ENCODE results near the gene LRRK1. TPM values are rescaled to one million over a fixed set of nuclear protein-coding genes. Genes with fewer than 3 reads are reported as not detected.

The LRRK1 gene
- polyA plus RNA-seq, 12 donors: 3.9 to 12.8 (median 5.7) TPM; not detected in 1

GRCh38 chr15:100975043-100975442 is 55.9 kb downstream of the LRRK1 start:
- DNase-seq: no peak

DNA sequence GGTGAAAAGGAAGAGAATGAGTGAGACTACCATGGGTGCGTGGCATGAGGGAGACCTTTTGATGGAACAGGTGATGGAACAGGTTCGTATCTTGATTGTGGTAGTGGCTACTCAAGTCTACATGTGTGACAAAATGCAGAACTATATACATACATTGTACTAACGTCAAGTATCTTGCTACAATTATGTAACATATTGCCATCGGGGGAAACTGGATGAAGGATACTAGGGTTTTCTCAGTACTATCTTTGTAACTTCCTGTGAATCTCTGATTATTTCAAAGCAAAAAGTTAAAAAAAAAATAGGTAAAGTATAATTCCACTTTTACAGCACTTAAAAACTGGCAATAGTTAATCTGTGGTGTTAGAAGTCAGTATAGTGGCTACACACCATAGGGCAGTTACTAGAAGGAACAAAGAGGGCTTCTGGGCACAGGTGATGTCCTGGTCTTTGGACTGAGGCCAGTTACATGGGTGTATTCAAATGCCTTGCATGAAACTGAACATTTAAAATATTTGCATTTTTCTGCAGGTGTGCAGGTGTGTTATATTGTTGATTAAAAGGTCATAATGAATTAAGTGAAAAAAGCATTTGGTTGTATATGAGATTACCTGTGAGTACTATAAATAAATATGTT is 61.4 kb downstream of the LRRK1 start:
- no peak for DNase-seq

DNA sequence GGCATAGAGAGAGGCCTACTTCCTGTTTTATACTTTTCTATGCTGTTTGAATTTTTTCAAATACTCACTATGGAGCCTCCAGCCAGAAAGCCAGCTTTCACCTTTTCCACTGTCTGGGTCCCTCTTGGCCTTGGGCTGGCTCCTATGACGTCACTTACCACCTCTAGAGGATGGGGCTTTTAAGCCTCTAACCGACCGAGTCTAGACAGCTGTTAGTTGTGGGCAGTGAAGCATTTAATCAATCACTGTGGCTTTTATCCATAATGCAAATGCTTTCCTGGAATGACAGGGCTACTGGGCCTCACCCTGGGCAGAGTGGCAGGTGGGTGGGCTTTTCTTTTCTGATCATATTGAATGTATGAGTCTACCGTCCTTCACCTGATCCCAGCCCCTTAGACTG is 61.9 kb downstream of the LRRK1 start:
- no peak for DNase-seq

DNA sequence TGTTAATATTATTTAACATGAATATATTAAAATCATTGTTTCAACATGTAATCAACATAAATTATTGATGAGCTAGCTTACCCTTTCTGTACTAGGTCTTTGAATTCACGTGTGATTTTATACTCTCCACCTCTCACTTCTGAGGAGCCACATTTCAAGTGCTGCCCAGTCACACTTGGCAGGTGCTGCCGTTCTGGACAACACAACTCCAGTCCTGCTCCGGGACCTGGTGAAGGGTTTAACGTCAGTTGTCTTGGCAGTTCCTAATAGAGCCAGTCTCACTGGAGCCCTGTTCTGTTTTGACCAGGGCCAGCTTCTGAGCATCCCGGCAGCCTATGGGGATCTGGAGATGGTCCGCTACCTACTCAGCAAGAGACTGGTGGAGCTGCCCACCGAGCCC is 64.1 kb downstream of the LRRK1 start:
- DNase-seq: no peak

- DNase-seq: no peak
Measured at GRCh38 chr15:100985401-100985800, 66.2 kb downstream of the LRRK1 start.

GRCh38 chr15:100986158-100986896 is 67.2 kb downstream of the LRRK1 start:
- DNase-seq: no peak

GRCh38 chr15:100987143-100987542 is 68.0 kb downstream of the LRRK1 start:
- DNase-seq: no peak

- DNase-seq: no peak
Measured at GRCh38 chr15:100988297-100988696, 69.1 kb downstream of the LRRK1 start.

GRCh38 chr15:100988857-100989256 is 69.7 kb downstream of the LRRK1 start:
- no peak for DNase-seq

DNA sequence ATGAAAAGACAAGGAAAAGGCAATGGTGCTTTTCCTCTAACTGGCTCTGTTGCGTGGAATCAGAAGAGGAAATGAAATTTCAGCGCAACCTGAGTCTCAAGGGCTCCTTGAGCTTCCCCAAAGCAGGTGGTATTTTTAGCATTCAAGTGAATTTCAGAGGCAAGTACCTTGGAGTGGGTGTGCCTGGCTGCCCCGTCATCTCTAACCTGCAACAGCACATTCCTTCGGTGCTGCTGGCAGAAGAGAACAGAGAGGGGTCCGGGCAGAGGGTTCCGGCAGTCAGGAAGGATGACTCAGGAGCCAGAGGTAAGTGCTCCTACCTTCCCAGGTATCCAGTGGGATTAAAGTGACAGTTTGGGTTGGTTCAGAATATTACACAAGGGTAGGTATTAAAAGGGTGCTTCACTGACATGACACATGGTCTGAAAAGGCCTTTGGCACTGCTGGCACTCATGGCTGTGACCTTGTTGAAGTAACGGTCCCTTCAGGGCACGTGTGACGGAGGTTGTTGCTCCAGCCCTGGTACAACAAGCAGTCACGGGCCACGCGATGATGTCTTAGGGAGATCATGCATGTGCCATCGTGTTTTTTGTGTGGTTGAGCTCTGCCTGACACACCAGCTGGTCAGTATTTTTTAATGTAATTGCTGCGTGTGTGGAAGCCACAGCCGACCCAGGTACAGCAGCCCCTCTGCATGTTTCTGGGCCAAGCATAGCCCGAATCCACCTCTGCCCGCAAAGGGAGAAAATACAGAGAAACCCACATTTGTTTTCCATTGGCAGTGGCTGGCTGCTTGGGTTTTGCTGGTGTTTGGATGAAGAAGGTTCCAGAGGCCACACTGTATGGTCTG is 75.7 kb downstream of the LRRK1 start:
- DNase-seq: no peak

DNA sequence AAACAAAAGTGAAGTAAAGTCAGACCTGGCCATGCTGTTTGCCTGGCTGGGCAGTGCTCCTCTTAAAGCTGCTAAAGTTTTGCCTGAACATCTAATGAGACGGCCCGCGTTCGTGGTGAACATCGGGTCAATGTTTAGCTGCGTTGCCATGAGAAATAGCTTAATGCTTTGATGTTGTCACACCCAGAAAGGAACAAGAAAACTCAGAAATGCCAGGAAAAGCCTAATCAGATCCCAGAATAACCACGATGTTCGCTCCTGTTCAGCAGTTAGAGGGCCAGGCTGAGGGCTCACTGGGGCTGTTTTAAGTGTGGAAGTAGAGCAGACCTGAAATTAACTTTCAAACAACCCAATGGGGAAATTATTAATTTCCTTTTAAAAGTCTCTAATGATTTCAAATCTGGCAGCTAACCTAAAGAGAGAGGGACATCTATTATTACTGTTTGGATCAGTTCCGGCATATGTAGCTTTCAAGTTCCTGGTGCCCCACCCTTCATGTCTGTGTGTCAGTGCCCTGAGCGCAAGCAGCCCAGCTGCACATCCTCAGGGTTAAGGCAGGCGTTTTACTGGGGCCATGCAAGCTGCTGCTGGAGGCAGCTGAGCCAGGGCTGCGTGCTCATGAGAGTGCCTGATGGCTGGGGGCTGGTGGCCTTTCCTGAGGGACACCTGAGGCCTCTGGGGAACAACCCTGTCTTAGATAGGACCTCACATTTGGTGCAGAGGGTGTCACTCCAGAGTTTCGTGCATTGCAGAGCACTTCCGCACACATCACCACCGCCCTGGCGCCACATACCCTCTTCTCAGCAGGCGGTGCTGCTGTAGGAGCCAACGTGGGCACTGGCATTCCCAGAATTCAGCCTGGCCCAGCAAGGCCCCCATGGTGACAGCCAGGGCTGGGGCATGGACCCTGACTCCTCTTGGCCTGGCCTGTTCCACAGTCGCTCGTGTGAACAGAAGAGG is 76.6 kb downstream of the LRRK1 start:
- DNase-seq: no peak

GRCh38 chr15:100997442-100997841 is 78.3 kb downstream of the LRRK1 start:
- no peak for DNase-seq

DNA sequence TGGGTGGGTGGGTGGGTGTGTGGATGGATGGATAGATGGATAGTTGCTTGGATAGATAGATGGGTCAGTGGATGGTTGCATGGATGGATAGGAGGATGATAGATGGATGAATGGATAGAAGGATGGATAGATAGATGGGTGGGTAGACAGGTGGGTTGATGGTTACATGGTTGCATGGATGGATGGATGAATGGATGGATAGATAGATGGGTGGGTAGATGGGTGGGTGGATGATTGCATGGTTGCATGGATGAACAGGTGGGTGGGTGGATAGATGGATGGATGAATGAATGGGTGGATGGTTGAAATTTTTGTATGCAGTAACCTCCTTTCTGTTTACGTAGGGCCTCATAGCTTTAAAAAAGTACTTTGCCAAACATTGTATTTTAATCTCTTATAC is 79.5 kb downstream of the LRRK1 start:
- DNase-seq: no peak

- no peak for DNase-seq
Measured at GRCh38 chr15:100999369-100999768, 80.2 kb downstream of the LRRK1 start.

DNA sequence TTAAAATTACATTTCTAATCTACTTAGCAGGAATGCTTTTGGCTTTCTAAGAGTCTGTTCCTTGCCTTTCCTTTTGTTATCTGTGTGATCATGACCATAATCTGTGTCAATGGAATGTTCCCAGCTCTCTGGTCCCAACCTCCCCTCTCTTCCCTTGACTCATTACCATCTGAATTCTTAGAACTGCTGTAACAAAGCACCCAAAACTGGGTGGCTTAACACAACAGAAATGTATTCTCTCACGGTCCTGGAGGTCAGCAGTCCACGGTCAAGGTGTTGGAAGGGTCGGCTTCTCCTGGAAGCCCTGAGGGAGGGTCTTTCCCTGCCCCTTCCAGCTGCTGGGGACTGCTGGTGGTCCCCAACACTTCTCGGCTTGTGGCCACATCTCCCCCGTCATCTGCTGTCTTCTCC is 81.1 kb downstream of the LRRK1 start:
- no peak for DNase-seq

- no peak for DNase-seq
Measured at GRCh38 chr15:101001056-101001455, 81.9 kb downstream of the LRRK1 start.

DNA sequence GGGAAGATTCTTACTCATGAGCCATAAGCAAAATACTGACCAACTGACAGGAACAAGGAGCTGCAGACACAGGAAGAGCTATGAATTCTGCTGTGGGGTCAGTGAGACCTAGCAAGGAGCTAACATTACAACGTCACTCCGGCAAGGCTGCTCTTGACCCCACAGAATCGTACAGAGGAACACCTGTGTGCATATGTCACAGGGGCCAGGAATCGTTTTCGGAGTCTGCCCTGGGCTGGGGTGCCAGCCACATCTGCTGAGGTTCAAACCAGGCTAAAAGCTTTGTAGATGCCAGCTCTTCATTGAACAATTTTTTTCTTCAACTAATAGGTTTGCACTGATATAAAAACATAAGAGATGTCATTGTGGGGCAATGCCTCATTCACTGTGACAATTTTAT is 82.6 kb downstream of the LRRK1 start:
- no peak for DNase-seq

- DNase-seq: no peak
Measured at GRCh38 chr15:101003081-101003480, 83.9 kb downstream of the LRRK1 start.

DNA sequence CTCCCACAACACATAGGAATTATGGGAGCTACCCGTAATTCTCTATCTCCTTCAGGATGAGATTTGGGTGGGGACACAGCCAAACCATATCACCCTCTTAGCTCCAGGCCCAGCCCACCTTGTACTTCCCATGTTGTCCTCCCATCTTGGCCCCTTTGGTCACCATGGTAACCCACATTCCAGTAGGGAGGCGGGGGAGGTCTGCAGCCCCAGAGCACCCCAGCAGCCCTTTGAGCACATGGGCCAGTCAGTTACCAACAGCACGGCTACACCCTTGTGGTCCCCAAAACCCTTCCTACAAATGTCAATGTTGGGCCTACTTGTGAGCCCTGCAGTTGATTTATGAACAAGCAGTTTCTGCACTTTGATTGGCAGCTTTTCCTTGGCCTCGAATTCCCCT is 84.5 kb downstream of the LRRK1 start:
- DNase-seq: no peak

DNA sequence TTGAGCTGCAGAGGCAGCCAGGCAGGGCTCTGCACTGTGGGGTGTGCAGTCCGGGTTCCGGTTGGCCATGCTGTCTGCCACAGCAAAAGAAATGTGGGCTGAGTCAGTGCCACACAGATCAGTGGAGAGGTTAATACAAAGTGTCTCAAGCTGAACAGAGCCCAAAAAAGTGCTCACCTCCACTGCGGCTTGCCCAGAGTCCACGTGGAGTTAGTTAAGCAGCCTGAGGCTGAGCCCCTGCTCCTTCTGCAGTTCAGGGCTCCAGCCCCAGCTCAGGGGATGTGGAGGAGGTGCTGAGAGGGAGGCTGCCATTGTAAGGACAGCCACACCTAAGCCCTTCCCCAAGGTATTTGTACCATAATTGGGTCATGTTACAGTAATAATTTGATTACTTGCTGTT is 85.3 kb downstream of the LRRK1 start:
- DNase-seq: no peak

- DNase-seq: no peak
Measured at GRCh38 chr15:101004986-101005747, 86.0 kb downstream of the LRRK1 start.
